Measurements from ENCODE around the gene PABPN1L.
"Not testable (repeated sequence)": the region's sequence is repeated elsewhere in the genome, so short reads cannot be mapped to it uniquely, and the experiment has no call there.

Gene PABPN1L

GRCh38 chr16:88893127-88893968 is 26.9 kb upstream of the PABPN1L start:
- DNase-seq (ENCODE audit: low read depth), result no peak
- H3K4me3 ChIP-seq (ENCODE audit: low read length), result no peak overlapping the region
- TF ChIP-seq, protein P1, sequence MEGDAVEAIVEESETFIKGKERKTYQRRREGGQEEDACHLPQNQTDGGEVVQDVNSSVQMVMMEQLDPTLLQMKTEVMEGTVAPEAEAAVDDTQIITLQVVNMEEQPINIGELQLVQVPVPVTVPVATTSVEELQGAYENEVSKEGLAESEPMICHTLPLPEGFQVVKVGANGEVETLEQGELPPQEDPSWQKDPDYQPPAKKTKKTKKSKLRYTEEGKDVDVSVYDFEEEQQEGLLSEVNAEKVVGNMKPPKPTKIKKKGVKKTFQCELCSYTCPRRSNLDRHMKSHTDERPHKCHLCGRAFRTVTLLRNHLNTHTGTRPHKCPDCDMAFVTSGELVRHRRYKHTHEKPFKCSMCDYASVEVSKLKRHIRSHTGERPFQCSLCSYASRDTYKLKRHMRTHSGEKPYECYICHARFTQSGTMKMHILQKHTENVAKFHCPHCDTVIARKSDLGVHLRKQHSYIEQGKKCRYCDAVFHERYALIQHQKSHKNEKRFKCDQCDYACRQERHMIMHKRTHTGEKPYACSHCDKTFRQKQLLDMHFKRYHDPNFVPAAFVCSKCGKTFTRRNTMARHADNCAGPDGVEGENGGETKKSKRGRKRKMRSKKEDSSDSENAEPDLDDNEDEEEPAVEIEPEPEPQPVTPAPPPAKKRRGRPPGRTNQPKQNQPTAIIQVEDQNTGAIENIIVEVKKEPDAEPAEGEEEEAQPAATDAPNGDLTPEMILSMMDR (conservative IDR thresholded peaks at IDR 0.05; ENCODE audit: low read length), result no peak

GRCh38 chr16:88892065-88892464 is 25.6 kb upstream of the PABPN1L start:
- no peak for DNase-seq (ENCODE audit: low read depth)
- TF ChIP-seq, protein P1 (conservative IDR thresholded peaks at IDR 0.05; ENCODE audit: low read length), result no peak

GRCh38 chr16:88891083-88891482 is 24.6 kb upstream of the PABPN1L start:
- DNase-seq (ENCODE audit: low read depth), result no peak
- TF ChIP-seq, protein P1 (conservative IDR thresholded peaks at IDR 0.05; ENCODE audit: low read length), result no peak
- H3K4me3 ChIP-seq (ENCODE audit: low read length), result no peak overlapping the region

More at GRCh38 chr16:88892065-88892464, 25.6 kb upstream of the PABPN1L start:
- H3K4me3 ChIP-seq (ENCODE audit: low read length), result no peak overlapping the region

- not testable (repeated sequence) for DNase-seq (ENCODE audit: low read depth); H3K4me3 ChIP-seq (ENCODE audit: low read length)
These were observed 23.4 kb upstream of the PABPN1L start for GRCh38 chr16:88889702-88890352.

GRCh38 chr16:88888461-88889387 is 22.3 kb upstream of the PABPN1L start:
- H3K4me3 ChIP-seq (ENCODE audit: low read length), result no peak overlapping the region
- DNase-seq (ENCODE audit: low read depth), result no peak

GRCh38 chr16:88888057-88888456 is 21.6 kb upstream of the PABPN1L start:
- TF ChIP-seq, protein P1 (conservative IDR thresholded peaks at IDR 0.05; ENCODE audit: low read length), result no peak
- DNase-seq (ENCODE audit: low read depth), result no peak

More at GRCh38 chr16:88888461-88889387, 22.3 kb upstream of the PABPN1L start:
- TF ChIP-seq, protein P1 (conservative IDR thresholded peaks at IDR 0.05; ENCODE audit: low read length), result no peak

More at GRCh38 chr16:88888057-88888456, 21.6 kb upstream of the PABPN1L start:
- no peak overlapping the region for H3K4me3 ChIP-seq (ENCODE audit: low read length)
